NCI-H82 treated with DMSO at 0.1 percent for 48 hours (cell line): Measurements from ENCODE around the gene ZNF888.
"Not testable (repeated sequence)": the region's sequence is repeated elsewhere in the genome, so short reads cannot be mapped to it uniquely, and the experiment has no call there.

Experiments used
- DNase-seq: peaks from one replicate; lab custom pipeline; 2025; ENCODE audit not compliant: unreplicated experiment; lab: John Stamatoyannopoulos, UW

ZNF888 gene

GRCh38 chr19:52941941-52942385 is 18.7 kb upstream of the ZNF888 start:
- DNase-seq: no peak

- DNase-seq: not testable (repeated sequence)
Measured at GRCh38 chr19:52941523-52941922, 18.3 kb upstream of the ZNF888 start.

GRCh38 chr19:52940905-52941304 is 17.7 kb upstream of the ZNF888 start:
- DNase-seq: not testable (repeated sequence)

- no peak for DNase-seq
Measured at GRCh38 chr19:52938761-52939160, 15.5 kb upstream of the ZNF888 start.

- DNase-seq: no peak
Measured at GRCh38 chr19:52936954-52937325, 13.7 kb upstream of the ZNF888 start.

GRCh38 chr19:52936151-52936953 is 13.1 kb upstream of the ZNF888 start:
- no peak for DNase-seq

- no peak for DNase-seq
Measured at GRCh38 chr19:52935434-52935833, 12.2 kb upstream of the ZNF888 start.

- DNase-seq: not testable (repeated sequence)
Measured at GRCh38 chr19:52924641-52925040, 1.4 kb upstream of the ZNF888 start.

GRCh38 chr19:52923778-52924593 is 758 bp upstream of the ZNF888 start:
- no peak for DNase-seq

GRCh38 chr19:52917531-52917930 is 5.7 kb downstream of the ZNF888 start:
- no peak for DNase-seq

- no peak for DNase-seq
Measured at GRCh38 chr19:52910648-52911047, 12.6 kb downstream of the ZNF888 start.

- DNase-seq: not testable (repeated sequence)
Measured at GRCh38 chr19:52904052-52904780, 19.0 kb downstream of the ZNF888 start.

GRCh38 chr19:52901842-52902241 is 21.4 kb downstream of the ZNF888 start:
- no peak for DNase-seq

- not testable (repeated sequence) for DNase-seq
Measured at GRCh38 chr19:52898596-52898995, 24.6 kb downstream of the ZNF888 start.

- DNase-seq: no peak
Measured at GRCh38 chr19:52898101-52898500, 25.1 kb downstream of the ZNF888 start.

GRCh38 chr19:52897138-52897935 is 25.9 kb downstream of the ZNF888 start, which contains the start of gene ZNF320:
Gene ZNF320 (minus strand): TSS chr19:52897635. CDS start chr19:52890255, 7,380 bp downstream.
- peak; percentile 64 for DNase-seq

- peak; percentile 0 for DNase-seq
Measured at GRCh38 chr19:52896431-52897137, 26.6 kb downstream of the ZNF888 start.

- DNase-seq: no peak
Measured at GRCh38 chr19:52891336-52891735, 31.9 kb downstream of the ZNF888 start.

- no peak for DNase-seq
Measured at GRCh38 chr19:52889931-52890330, 33.3 kb downstream of the ZNF888 start.

- DNase-seq: no peak
Measured at GRCh38 chr19:52889076-52889475, 34.2 kb downstream of the ZNF888 start.
